Sigmoid colon (tissue), 3 donors: ENCODE results near the gene PGM5.
"Not testable (repeated sequence)": the region's sequence is repeated elsewhere in the genome, so short reads cannot be mapped to it uniquely, and the experiment has no call there.

ENCODE experiments used
- POLR2A ChIP-seq, 2 donors: fragments of 450-650 bp; IDR thresholded peaks; one replicate each; pipeline ENCODE4 v1.6.1; 2016; ENCODE audit warnings: antibody characterized with exemption in 2 of 2, mild to moderate bottlenecking in 2 of 2, moderate library complexity in 2 of 2
- TF ChIP-seq, protein P1 (sequence below), 4 experiments: fragments of 450-650 bp in 3 of 4; fragments of 200-600 bp in 1 of 4; IDR thresholded peaks; one replicate each; pipeline ENCODE4 v1.5.1; 2016 to 2019; ENCODE audit warnings: antibody characterized with exemption in 4 of 4, mild to moderate bottlenecking in 3 of 4, moderate library complexity in 2 of 4

DNA sequence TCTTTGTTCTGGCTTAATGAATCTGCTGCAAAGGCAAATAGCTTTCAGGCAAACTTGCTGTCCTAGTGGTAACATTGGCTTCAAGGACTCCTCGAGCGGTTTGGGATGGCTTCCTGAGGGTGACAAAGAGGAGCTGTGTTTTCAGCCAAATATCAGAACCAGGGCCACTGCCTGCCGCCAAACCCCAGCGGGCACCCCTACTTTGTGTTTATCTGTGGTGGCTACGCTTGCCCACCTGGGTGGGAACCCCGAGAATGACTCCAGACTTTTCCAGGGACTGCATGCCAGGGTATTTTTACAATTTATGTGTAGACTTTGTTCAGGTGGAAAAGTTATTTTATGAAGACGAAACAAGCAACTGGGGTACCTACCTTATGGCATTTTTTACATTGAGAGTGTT lies 18.4 kb upstream of the PGM5 start:
- TF ChIP-seq, protein P1, sequence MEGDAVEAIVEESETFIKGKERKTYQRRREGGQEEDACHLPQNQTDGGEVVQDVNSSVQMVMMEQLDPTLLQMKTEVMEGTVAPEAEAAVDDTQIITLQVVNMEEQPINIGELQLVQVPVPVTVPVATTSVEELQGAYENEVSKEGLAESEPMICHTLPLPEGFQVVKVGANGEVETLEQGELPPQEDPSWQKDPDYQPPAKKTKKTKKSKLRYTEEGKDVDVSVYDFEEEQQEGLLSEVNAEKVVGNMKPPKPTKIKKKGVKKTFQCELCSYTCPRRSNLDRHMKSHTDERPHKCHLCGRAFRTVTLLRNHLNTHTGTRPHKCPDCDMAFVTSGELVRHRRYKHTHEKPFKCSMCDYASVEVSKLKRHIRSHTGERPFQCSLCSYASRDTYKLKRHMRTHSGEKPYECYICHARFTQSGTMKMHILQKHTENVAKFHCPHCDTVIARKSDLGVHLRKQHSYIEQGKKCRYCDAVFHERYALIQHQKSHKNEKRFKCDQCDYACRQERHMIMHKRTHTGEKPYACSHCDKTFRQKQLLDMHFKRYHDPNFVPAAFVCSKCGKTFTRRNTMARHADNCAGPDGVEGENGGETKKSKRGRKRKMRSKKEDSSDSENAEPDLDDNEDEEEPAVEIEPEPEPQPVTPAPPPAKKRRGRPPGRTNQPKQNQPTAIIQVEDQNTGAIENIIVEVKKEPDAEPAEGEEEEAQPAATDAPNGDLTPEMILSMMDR (IDR thresholded peaks at IDR 0.05): not testable (repeated sequence)
- not testable (repeated sequence) for TF ChIP-seq POLR2A (IDR thresholded peaks at IDR 0.05)
